GM21723 (cell line): ENCODE results near the gene NLGN3.
"Not testable (repeated sequence)": the region's sequence is repeated elsewhere in the genome, so short reads cannot be mapped to it uniquely, and the experiment has no call there.

Experiments
- ATAC-seq: cut with Tn5 transposase; IDR thresholded peaks from one replicate; pipeline ENCODE4 v1.9.1; 2021; ENCODE audit warnings: mild to moderate bottlenecking, moderate library complexity; ENCODE audit not compliant: unreplicated experiment

Gene NLGN3

GRCh38 chrX:71168134-71168533 lies 23.5 kb downstream of the NLGN3 start:
- ATAC-seq = no peak

- ATAC-seq = no peak
These were observed 24.9 kb downstream of the NLGN3 start for GRCh38 chrX:71169586-71169985.

GRCh38 chrX:71170660-71171059 lies 26.0 kb downstream of the NLGN3 start:
- ATAC-seq = no peak

- ATAC-seq = no peak
These were observed 26.6 kb downstream of the NLGN3 start for GRCh38 chrX:71171110-71171801.

GRCh38 chrX:71173440-71173839 lies 28.8 kb downstream of the NLGN3 start:
- ATAC-seq = no peak

- no peak for ATAC-seq
These were observed 30.2 kb downstream of the NLGN3 start for GRCh38 chrX:71174795-71175194.

- ATAC-seq = no peak
These were observed 30.9 kb downstream of the NLGN3 start for GRCh38 chrX:71175531-71175930.

- no peak for ATAC-seq
These were observed 32.7 kb downstream of the NLGN3 start for GRCh38 chrX:71177327-71177726.

- peak; percentile 34 for ATAC-seq
These were observed 34.3 kb downstream of the NLGN3 start for GRCh38 chrX:71178908-71179307.

GRCh38 chrX:71180579-71181265 lies 36.1 kb downstream of the NLGN3 start:
- not testable (repeated sequence) for ATAC-seq

GRCh38 chrX:71181558-71181909 lies 36.9 kb downstream of the NLGN3 start:
- ATAC-seq = peak; percentile 47

- ATAC-seq = peak; percentile 89
These were observed 37.5 kb downstream of the NLGN3 start for GRCh38 chrX:71181910-71182799.

GRCh38 chrX:71182871-71183270 lies 38.2 kb downstream of the NLGN3 start:
- ATAC-seq = no peak

- no peak for ATAC-seq
These were observed 38.7 kb downstream of the NLGN3 start for GRCh38 chrX:71183341-71183740.

GRCh38 chrX:71184092-71184491 lies 39.5 kb downstream of the NLGN3 start:
- no peak for ATAC-seq

GRCh38 chrX:71184803-71185495 lies 40.3 kb downstream of the NLGN3 start:
- no peak for ATAC-seq

GRCh38 chrX:71191248-71191647 lies 46.6 kb downstream of the NLGN3 start:
- no peak for ATAC-seq

GRCh38 chrX:71195964-71196649 lies 51.5 kb downstream of the NLGN3 start:
- peak; percentile 49 for ATAC-seq

GRCh38 chrX:71198066-71198465 lies 53.4 kb downstream of the NLGN3 start:
- ATAC-seq = peak; percentile 83

- ATAC-seq = no peak
These were observed 54.8 kb downstream of the NLGN3 start for GRCh38 chrX:71199252-71200008.
